AG20443 (cell line): Measurements from ENCODE around the gene SECTM1.
A peak's percentile ranks its signal among the peaks of the same experiment; 100 is the strongest.
"Not testable (repeated sequence)": the region's sequence is repeated elsewhere in the genome, so short reads cannot be mapped to it uniquely, and the experiment has no call there.

Experiments used
- DNase-seq: peaks from one replicate; pipeline ENCODE4 v3.0.0; 2012; ENCODE audit warnings: low spot score, mixed read lengths

The SECTM1 gene

GRCh38 chr17:82369211-82369610 is 35.6 kb upstream of the SECTM1 start:
- DNase-seq: no peak

- no peak for DNase-seq
Measured at GRCh38 chr17:82367724-82368524, 34.4 kb upstream of the SECTM1 start.

DNA sequence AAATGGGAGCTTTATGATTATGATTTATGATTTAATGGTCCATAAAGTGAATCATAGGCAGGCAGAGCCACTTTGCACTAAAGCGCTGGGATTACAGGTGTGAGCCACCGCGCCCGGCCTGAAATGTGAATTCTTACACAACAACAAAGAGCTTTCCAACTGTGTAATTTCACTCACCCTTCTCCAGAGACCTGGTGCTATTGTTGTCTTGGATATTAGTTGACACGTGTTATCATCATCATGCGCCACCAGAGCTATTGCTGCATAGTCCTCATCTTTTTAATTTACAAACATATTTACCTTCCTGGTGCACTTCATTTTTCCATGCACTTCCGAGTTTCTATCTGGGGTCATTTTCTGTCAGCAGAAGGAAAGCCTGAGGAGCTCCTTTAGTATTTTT is 33.2 kb upstream of the SECTM1 start:
- DNase-seq: no peak

GRCh38 chr17:82365606-82366295 is 32.2 kb upstream of the SECTM1 start:
- DNase-seq: no peak

DNA sequence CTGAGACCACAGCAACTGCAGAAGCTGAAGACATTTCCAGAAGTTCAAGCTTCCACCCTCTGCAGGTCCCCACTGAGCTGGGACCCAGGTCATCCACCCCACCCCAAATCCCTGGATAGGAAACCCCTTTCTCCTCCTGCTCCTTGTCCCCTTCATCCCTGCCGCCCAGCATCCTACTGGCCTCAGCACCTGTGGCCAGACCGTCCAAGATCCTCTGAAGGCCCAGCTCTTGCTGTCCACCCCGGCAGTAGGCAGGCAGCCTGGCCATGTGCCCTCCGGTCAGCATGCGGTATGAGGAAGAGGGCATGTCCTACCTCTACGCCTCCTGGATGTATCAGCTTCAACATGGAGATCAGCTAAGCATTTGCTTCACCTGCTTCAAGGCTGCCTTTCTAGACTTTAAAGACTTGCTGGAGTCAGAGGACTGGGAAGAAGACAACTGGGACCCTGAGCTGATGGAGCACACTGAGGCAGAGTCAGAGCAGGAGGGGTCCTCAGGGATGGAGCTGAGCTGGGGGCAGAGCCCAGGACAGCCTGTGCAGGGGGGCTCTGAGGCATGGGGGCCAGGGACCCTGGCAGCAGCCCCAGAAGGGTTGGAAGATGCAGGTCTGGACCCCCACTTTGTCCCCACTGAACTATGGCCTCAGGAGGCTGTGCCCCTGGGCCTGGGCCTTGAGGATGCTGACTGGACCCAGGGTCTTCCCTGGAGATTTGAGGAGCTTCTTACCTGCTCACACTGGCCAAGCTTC is 28.5 kb upstream of the SECTM1 start:
- DNase-seq: no peak

- DNase-seq: not testable (repeated sequence)
Measured at GRCh38 chr17:82359451-82360074, 26.0 kb upstream of the SECTM1 start.

GRCh38 chr17:82358465-82359350 is 25.1 kb upstream of the SECTM1 start, which contains the start of gene TEX19:
TSS of gene TEX19 (plus strand) at chr17:82359247. CDS start at chr17:82362151, 2,904 bp downstream.
- DNase-seq: no peak

DNA sequence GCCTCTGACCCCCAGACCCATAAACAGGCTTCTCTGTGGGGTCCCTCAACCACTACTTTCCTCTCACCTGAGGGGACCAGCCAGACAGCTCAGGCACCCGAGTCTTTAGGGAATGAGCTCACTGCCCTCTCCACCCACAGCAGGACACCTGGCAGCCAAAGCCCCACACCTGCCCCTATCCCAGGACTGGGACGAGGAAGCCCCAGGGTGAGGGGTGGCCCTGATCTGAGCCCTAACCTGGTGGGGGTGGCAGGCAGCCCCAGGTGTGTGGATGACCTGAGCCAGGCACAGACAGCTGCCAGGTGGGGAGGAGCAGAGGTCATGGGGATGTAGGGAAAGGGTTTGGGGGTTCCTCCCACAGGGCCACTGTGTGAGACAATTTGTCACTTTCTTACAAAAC is 23.8 kb upstream of the SECTM1 start:
- no peak for DNase-seq

DNA sequence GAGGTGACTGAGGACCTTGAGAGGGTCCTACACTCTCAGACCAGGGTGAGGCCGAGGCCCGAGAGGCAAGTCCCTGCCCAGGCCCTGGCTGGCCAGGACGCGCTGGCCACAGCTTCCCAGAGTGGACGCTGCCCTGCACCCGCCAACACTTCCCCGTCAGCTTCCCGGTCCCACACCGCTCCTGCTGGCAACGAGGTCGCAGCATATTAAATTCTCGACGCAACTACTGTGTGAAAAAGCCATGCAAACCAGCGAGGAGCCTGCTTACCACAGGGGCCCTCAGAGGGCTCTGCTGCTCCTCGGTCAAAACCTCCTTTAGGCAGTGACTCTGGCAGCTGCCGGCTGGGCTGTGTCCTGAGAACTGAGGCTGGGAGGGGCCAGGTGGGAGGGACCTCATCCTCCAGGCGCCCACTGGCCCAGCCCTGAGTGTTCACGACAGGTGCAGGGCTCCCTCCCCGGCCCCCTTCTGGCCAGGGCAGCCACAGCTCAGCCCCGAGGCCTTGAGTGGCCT is 23.3 kb upstream of the SECTM1 start:
- DNase-seq: no peak

- DNase-seq: no peak
Measured at GRCh38 chr17:82355770-82356427, 22.3 kb upstream of the SECTM1 start.

DNA sequence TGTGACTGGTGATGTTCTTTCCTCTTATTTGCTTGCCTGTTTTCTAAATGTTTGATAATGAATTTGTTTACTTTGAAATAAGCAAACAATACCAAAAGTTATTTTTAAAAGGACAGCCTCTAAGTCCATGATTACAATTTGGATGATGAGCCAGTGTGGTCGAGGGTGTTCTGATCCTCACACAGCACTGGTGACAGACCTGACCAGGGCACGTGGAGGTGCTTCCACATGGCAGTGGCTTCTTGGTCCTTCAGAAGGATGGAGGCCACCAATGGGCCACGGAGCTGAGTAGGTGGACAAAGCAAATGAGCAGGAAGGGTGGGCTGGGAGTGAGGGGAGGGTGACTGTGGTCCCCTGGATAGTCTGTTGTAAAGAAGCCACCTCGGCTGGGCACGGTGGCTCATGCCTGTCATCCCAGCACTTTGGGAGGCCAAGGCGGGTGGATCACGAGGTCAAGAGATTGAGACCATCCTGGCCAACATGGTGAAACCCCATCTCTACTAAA is 21.3 kb upstream of the SECTM1 start:
- DNase-seq: no peak

GRCh38 chr17:82353484-82353883 is 19.9 kb upstream of the SECTM1 start:
- no peak for DNase-seq

- DNase-seq: peak; percentile 87
Measured at GRCh38 chr17:82351713-82352488, 18.3 kb upstream of the SECTM1 start.

GRCh38 chr17:82351254-82351712 is 17.7 kb upstream of the SECTM1 start:
- DNase-seq: no peak

DNA sequence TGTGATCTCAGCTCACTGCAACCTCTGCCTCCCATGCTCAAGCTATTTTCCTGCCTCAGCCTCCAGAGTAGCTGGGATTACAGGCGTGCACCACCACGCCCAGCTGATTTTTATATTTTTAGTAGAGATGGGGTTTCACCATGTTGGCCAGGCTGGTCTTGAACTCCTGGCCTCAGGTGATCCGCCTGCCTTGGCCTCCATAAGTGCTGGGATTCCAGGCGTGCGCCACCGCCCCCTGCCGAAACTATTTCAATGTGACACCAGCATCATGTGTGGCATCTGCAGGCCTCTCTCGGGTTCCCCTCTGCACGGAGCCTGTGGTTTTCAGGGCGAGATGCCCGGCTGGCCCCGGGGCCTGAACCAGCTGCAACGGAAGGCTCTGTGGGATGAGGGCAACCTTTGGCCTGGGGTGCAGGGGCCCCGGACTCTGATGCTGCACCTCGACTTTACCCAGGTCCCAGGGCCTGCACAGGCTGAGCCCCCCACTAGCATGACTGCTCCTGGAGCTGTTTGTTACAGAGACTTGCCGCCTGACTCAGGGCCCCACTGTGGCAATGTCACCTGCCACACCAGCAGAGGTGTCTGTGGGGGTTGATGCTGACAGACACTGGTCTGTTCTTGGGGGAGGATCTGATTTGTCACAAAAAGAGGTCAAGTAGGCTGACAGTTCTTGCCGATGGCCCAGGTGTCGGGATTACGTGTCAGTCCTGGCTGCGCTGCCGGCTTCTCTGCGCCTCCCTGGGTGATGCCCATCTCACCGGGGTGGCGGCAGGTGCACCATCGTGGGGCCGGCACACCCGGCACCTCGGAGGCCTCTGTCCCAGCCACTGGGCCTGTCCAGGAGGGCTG is 16.8 kb upstream of the SECTM1 start:
- DNase-seq: no peak

DNA sequence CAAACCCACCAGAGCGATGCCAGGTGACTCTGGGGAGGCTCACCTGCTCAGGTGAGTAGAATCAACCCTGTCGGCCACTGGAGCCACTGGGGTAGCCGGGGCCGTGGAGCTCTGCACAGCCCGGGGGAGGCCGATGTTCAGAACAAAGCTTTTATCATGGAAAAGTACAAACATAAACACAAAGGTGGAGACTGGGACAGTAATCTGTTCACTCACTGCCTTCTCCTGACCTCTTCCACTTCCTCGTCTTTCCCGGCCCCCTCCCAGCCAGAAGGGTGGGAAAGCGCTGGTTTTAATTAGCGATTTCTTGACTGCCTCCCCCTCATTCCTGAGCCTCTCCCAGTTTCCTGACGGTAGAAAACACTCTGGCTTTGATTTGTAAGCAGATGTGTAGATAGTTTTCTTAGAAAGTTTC is 15.7 kb upstream of the SECTM1 start:
- peak; percentile 70 for DNase-seq

- DNase-seq: no peak
Measured at GRCh38 chr17:82348866-82349265, 15.3 kb upstream of the SECTM1 start.

GRCh38 chr17:82348434-82348833 is 14.9 kb upstream of the SECTM1 start:
- DNase-seq: no peak
